HL-60 (cell line): ENCODE results near the gene KLF15.

Source experiments
- DNase-seq, 2 experiments: peaks; one replicate each; pipeline ENCODE4 v3.0.0-alpha.2; 2010 to 2020; ENCODE audit warnings: low read depth in 1 of 2, low spot score in 1 of 2
- H3K27ac ChIP-seq: fragments of 250-450 bp; sonication (Bioruptor Pico); replicated peaks from 2 replicates; pipeline ENCODE4 v1.5.1; 2020; ENCODE audit warnings: mild to moderate bottlenecking, moderate library complexity
- H3K27me3 ChIP-seq: fragments of 250-450 bp; sonication (Bioruptor Pico); 2 replicates; pipeline ENCODE4 v1.5.1; 2021; ENCODE audit warnings: mild to moderate bottlenecking, moderate library complexity; ENCODE audit not compliant: insufficient read depth, poor library complexity, severe bottlenecking
- H3K4me3 ChIP-seq: replicated peaks from 2 replicates; pipeline ENCODE4 v1.5.1; 2011; ENCODE audit warnings: mild to moderate bottlenecking, control low read depth, low read length; ENCODE audit not compliant: insufficient read depth
- CTCF ChIP-seq: IDR thresholded peaks from one replicate; pipeline ENCODE4 v1.5.1; 2011; ENCODE audit warnings: low read length, control low read depth, inconsistent platforms; ENCODE audit not compliant: insufficient read depth
- GABPA ChIP-seq: IDR thresholded peaks from 2 replicates; pipeline ENCODE4 v1.6.1; 2012; ENCODE audit warnings: low read depth
- POLR2AphosphoS5 ChIP-seq: IDR thresholded peaks from 2 replicates; pipeline ENCODE4 v1.6.1; 2012; ENCODE audit warnings: low read depth
- REST ChIP-seq: IDR thresholded peaks from 2 replicates; pipeline ENCODE4 v1.6.1; 2012; ENCODE audit warnings: low read depth; ENCODE audit not compliant: insufficient replicate concordance
- SPI1 ChIP-seq: IDR thresholded peaks from 2 replicates; pipeline ENCODE4 v1.6.1; 2012; ENCODE audit warnings: low read depth, mild to moderate bottlenecking, borderline replicate concordance

The KLF15 gene

GRCh38 chr3:126329927-126330725 lies 27.1 kb downstream of the KLF15 start:
- TF ChIP-seq SPI1, result no peak
- no peak for TF ChIP-seq REST
- TF ChIP-seq GABPA, result no peak
- no peak for TF ChIP-seq POLR2AphosphoS5
- no peak for TF ChIP-seq CTCF
- DNase-seq, result no peak
- Histone ChIP-seq H3K27ac (no peak overlapping the region), H3K4me3 (no peak overlapping the region), H3K27me3 (no peaks in the 10 kb centered on the region)

GRCh38 chr3:126326629-126327028 lies 30.6 kb downstream of the KLF15 start:
- TF ChIP-seq CTCF (no peak), GABPA (no peak), POLR2AphosphoS5 (no peak), REST (no peak), SPI1 (no peak)
- Histone ChIP-seq H3K27me3 (no peaks in the 10 kb centered on the region), H3K4me3 (no peak overlapping the region), H3K27ac (no peak overlapping the region)
- no peak for DNase-seq

- Histone ChIP-seq H3K27me3 (peaks cover 2% of the 10 kb centered on the region), H3K4me3 (no peak overlapping the region), H3K27ac (no peak overlapping the region)
- no peak for DNase-seq
- TF ChIP-seq REST (no peak), POLR2AphosphoS5 (no peak), SPI1 (no peak), GABPA (no peak), CTCF (no peak)
Measured at GRCh38 chr3:126322181-126322967, 34.8 kb downstream of the KLF15 start.
